GM12891 (cell line): Measurements from ENCODE around the gene RAP1A.

ENCODE experiments used
- PAX5 ChIP-seq: IDR thresholded peaks from 2 replicates; pipeline ENCODE4 v1.6.1; 2011; ENCODE audit warnings: low read length, moderate library complexity, mild to moderate bottlenecking; ENCODE audit not compliant: insufficient read depth, severe bottlenecking
- POLR2A ChIP-seq: IDR thresholded peaks from 2 replicates; pipeline ENCODE4 v1.6.1; 2011; ENCODE audit warnings: low read depth, low read length, control low read depth
- POU2F2 ChIP-seq: IDR thresholded peaks from 2 replicates; pipeline ENCODE4 v1.6.1; 2011; ENCODE audit warnings: low read depth, mild to moderate bottlenecking, control low read depth, low read length, moderate library complexity

GRCh38 chr1:111660204-111661150 is 40.9 kb downstream of the RAP1A start:
- TF ChIP-seq POU2F2, result no peak
- no peak for TF ChIP-seq PAX5
- no peak for TF ChIP-seq POLR2A
